GM18868 (cell line): Measurements from ENCODE around the gene DDX51.

Experiments used
- ATAC-seq: cut with Tn5 transposase; IDR thresholded peaks from one replicate; pipeline ENCODE4 v1.9.1; 2021; ENCODE audit warnings: mild to moderate bottlenecking, moderate library complexity; ENCODE audit not compliant: unreplicated experiment

The DDX51 gene

GRCh38 chr12:132167611-132168310 lies 23.6 kb upstream of the DDX51 start:
- no peak for ATAC-seq

DNA sequence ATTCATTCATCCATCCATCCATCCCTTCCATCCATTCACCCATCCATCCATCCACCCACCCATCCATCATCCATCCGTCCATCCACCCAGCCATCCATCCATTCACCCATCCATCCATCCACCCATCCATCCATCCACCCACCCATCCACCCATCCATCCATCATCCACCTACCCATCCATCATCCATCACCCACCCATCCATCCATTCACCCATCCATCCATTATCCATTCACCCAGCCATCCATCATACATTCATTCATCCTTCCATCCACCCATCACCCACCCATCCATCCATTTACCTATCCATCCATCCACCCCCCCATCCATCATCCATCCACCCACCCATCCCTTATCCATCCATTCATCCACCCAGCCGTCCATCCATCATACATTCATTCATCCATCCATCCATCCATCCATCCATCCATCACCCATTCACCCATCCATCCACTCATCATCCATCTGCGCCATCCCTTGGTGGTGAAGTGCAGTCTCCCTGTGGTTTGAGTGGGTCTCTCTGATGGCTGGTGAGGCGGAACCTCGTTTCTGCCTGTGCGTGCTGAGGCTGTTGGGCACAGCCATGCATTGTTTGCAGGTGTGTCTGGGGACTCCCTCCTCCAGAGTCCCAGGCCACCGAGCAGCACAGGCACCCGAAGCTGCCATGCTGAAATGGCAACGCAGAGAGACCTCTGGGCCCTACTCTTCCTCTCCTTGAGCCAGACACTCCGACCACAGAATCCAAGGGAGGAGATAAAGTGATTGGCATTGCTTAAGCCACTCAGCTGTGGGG lies 22.9 kb upstream of the DDX51 start:
- no peak for ATAC-seq

- ATAC-seq = no peak
Observed at GRCh38 chr12:132166093-132166492, 22.0 kb upstream of the DDX51 start.

DNA sequence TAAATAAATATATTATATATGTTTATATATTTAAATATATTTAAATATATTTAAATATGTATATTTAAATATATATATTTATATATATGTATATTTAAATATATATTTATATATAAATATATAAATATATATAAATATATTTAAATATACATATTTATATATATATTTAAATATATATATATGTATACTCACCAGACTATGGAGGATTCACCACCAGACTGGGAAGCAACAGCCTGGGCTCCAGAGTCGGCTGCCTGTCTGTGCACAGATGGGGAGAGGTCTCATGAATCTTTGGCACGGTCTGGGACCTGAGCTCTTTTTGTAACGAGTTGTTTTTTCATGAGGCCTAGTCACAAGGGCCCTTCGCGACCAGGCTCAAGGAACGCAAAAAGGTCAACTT lies 21.5 kb upstream of the DDX51 start:
- ATAC-seq = no peak

GRCh38 chr12:132164426-132164825 lies 20.3 kb upstream of the DDX51 start:
- no peak for ATAC-seq

DNA sequence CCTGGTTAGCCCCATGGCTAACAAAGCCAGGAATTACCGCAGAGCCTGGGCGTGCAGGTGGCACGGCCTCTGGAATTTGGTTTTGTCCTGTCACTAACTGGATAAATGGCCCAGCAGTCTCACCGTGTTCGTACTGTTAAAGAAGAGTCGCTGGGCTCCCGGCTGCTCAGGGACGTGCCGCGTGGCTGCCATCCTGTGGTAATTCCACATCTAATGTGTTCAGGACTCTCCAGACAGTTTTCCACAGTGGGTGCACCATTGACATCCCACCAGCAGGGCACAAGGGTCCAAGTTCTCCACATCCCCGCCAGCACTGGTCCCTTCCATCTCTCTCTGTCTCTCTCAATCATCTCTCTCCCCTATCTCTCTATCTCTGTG lies 19.8 kb upstream of the DDX51 start:
- ATAC-seq = no peak

DNA sequence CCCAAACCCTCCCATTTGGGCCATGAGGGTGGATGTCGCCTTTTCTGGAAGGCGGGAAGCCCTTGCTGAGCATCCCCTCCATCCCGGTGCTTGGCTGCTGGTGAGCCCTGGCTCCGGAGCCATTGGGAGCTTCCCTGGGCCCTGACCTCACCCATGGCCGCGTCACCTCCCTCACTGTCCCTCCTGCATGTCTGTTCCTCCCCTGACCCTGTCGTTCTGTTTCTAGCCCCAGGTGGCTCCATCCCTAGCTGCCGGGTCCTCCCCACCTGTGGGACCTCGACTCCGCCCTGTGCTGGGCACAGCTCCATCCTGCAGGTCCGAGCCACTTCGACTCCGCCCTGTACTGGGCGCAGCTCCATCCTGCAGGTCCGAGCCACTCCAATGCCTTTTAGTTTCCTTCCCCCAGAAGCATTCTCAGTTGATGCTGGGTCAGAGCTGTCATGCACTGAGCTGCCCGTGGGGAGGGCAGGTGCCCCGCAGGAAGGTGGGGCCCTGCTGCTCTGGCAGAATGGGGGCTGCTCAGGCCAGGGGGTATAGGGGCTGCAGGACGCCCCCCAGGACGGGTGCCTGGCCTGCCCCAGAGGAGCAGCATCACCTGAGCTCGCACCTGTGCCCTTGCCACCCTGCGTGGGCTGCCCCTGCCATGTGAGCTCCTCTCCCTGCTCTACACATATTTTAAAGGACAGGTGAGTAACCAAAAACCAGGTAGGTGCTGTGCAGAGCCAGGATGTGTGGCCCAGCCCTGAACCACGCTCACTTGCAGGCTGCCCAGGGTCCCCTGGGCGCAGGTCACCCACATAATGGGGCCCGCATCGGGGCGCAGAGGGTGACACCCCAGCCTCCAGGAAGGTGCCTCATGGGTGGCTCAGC lies 19.2 kb upstream of the DDX51 start:
- ATAC-seq = no peak

GRCh38 chr12:132162508-132163031 lies 18.5 kb upstream of the DDX51 start:
- ATAC-seq = no peak

DNA sequence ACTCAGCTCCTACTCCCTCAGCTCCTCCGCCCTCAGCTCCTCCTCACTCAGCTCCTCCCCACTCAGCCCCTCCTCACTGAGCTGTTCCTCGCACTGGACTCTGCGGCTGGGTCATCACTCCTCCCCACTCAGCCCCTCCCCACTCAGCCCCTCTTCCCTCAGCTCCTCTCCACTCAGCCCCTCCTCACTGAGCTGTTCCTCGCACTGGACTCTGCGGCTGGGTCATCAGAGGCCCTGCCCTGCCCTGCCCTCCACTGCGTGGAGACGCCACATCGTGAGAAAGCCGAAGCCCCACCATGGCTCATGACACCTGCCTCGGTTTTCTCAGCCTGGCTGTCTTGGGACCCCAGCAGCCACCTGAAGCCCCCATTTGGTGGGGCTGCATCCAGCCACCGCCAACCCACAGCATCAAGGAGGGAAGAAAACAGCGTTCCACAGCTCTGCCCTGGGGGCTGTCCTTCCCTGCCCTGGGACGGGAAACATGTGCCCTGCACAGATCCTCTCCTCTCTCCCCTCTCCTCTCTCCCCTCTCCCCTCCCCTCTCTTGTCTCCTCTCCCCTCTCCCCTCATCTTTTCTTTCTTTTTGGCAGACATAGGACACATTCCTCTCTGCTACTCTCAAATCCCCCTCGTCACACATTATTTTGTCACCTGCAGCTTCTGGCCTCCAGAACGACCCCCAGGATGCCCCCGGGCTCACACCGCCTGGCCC lies 17.8 kb upstream of the DDX51 start:
- ATAC-seq = no peak

- ATAC-seq = no peak
Observed at GRCh38 chr12:132161036-132161781, 17.1 kb upstream of the DDX51 start.

DNA sequence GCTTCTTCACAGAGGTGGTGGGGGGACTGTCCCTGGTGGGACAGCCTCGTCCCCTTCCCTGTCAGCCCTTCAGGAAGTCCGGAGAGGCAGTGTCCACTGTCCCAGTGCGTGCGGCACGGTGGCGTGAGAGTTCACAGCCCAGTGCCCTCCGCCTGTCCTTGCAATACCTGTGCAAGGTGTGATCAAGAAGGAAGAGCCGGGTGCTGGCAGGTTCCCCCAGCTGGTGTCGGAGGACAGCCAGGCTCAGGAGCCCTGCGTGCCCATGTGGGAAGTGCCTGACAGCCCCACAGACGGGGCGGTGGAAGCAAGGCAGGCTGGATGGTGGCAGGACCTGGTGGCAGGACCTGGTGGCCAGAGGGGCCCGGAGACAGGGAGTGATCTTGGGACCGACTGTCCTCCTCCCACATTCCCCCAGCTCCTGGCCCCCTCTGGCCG lies 16.5 kb upstream of the DDX51 start:
- no peak for ATAC-seq

DNA sequence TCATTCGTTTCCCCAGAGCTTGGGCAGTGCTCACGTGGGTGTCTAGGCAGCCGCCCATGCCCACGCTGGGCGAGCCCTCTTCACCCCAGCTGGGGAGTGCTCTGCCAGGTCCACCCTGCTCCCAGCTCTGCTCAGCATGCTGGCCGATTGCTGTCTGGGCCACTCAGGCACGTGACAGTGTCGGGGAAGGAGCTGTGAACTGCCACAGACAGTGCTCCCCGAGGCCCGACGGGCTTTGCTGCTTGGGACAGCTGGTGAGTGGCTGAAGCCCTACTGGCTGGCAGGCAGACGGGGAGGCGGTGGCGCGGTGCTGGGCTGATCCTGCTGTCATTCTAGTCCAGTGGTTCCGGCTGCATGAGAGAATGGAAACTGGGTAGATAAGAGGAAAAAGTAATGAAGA lies 15.9 kb upstream of the DDX51 start:
- no peak for ATAC-seq

GRCh38 chr12:132159555-132160003 lies 15.5 kb upstream of the DDX51 start:
- ATAC-seq = no peak

DNA sequence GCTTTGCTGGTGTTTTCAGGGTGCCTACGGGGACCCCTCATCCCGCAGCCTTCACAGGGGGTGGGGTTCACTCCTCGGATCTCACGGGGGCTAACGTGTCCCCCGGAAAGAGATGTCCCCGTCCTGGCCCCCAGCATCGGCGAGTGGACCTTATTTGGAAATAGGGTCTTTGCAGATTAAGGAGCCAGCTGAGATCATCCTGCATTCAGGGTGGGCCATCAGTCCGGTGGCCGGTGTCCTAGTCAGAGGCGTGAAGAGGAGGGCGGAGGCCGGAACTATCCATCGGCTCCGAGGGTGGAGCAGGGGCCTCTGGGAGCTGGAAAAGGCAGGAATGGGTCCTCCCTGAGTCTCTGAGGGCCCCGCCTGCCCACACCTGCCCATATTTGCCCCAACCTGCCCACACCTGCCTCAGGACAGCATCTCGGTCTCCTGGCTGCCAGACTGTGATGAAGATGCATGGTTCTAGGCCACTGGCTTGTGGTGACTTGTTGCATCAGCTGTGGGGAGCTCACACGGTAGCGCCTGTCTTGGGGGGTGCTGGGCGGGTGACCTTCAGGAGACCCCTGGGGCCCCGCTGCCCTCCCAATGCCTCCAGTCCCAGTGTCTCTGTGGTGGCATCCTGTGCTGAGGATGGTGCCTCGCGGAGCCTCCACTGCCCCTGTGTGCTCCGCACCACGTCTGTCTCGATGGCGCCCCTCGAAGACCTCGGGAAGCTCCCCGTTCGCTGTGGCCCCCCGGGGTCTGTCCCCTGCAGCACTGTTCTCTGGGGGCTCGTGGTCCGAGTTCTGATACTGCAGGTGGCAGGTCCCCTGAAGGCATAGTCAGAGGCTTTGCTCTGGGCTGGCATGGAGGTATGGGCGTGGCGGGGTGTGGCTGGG lies 14.8 kb upstream of the DDX51 start:
- ATAC-seq = no peak

GRCh38 chr12:132157733-132158409 lies 13.8 kb upstream of the DDX51 start:
- ATAC-seq = no peak

DNA sequence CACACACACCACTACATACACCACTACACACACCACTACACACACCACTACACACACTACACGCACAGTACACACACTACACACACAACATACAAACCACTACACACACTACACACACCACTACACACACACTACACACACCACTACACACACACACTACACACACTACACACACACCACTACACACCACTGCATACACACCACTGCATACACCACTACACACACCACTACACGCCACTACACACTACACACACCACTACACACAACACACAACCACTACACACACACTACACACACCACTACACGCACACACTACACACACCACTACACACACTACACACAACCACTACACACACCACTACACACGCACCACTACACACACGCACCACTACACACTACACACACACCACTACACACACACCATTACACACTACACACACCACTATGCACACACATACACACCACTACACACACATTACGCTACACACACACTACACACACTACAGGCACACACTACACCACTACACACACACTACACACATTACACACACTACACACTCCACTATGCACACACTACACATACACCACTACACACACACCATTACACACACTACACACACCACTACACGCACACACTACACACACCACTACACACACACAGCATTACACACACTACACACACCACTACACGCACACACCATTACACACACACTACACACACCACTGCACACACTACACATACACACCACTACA lies 12.6 kb upstream of the DDX51 start:
- ATAC-seq = no peak

DNA sequence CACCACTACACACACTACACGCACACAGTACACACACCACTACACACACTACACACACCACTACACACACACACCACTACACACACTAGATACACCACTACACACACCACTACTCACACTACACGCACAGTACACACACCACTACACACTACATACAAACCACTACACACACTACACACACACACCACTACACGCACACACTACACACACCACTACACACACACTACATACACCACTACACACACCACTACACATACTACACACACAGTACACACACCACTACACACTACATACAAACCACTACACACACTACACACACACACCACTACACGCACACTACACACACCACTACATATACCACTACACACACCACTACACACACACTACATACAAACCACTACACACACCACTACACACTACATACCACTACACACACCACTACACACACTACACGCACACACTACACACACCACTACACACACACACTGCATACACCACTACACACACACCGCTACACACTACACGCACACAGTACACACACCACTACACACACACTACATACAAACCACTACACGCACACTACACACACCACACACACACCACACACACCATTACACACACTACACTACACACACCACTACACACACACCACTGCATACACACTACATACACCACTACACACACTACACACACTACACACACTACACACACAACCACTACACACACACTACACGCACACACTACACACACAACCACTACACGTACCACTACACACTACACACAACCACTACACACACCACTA lies 11.9 kb upstream of the DDX51 start:
- no peak for ATAC-seq
